HEK293T (cell line): ENCODE results near the gene SEMA3B.

Source experiments
- ARNT ChIP-seq: fragments of 450-650 bp; IDR thresholded peaks from 2 replicates; pipeline ENCODE4 v1.6.1; 2017; ENCODE audit warnings: mild to moderate bottlenecking
- BHLHE40 ChIP-seq: fragments of 450-650 bp; IDR thresholded peaks from 2 replicates; pipeline ENCODE4 v1.6.1; 2016; ENCODE audit warnings: mild to moderate bottlenecking, moderate library complexity, borderline replicate concordance
- CTBP1 ChIP-seq: fragments of 450-650 bp; IDR thresholded peaks from 2 replicates; pipeline ENCODE4 v1.6.1; 2016; ENCODE audit warnings: borderline replicate concordance
- FOXA1 ChIP-seq: fragments of 450-650 bp; IDR thresholded peaks from 2 replicates; pipeline ENCODE4 v1.6.1; 2016; ENCODE audit warnings: mild to moderate bottlenecking
- FOXK2 ChIP-seq: fragments of 450-650 bp; IDR thresholded peaks from 2 replicates; pipeline ENCODE4 v1.6.1; 2016; ENCODE audit warnings: mild to moderate bottlenecking
- SP1 ChIP-seq: fragments of 450-650 bp; IDR thresholded peaks from 2 replicates; pipeline ENCODE4 v1.6.1; 2017
- TARDBP ChIP-seq: fragments of 450-650 bp; IDR thresholded peaks from 2 replicates; pipeline ENCODE4 v1.6.1; 2016

DNA sequence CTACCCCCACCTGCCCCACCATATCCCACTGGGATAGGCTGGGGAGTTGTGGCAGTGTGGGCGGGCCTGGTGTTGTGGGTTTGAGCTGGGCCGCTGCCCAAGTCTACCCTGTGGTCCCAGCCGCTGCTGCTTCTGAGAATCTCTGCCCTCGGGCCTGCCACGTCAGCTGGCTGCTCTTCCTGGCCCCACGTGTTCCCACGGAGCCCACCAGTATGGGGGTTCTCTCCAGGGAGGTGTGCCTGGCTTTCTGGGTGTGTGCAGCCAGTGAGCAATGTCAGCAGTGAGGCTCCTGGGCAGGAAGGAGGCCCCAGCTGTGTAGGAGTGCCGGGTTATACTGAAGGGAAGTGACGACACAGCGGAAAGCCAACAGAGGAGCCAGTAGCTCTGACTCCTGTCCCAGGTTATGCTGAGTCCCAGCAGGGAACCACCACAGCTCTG is 22.4 kb upstream of the SEMA3B start:
- TF ChIP-seq TARDBP (no peak), BHLHE40 (no peak), SP1 (no peak), CTBP1 (no peak), ARNT (no peak), FOXA1 (no peak), FOXK2 (no peak)
